Activated CD4-positive, alpha-beta T cell treated with anti-CD3 and anti-CD28 coated beads, Interleukin-10, Interleukin-2, amounts not matched to agents 100 ng/mL and 50 ng/mL, durations not matched to agents 16 hours and 8 hours (primary cell): ENCODE results near the gene CFAP65.

ENCODE experiments used
- DNase-seq: peaks from one replicate; pipeline ENCODE4 v3.0.0-alpha.2; 2020

Gene CFAP65

GRCh38 chr2:219010162-219010756 is 31.1 kb downstream of the CFAP65 start:
- DNase-seq: no peak

- no peak for DNase-seq
Observed at GRCh38 chr2:219009294-219009693, 32.0 kb downstream of the CFAP65 start.

GRCh38 chr2:219003979-219004378 is 37.3 kb downstream of the CFAP65 start:
- no peak for DNase-seq

- DNase-seq: no peak
Observed at GRCh38 chr2:219003267-219003634, 38.1 kb downstream of the CFAP65 start.

GRCh38 chr2:219002395-219003266 is 38.7 kb downstream of the CFAP65 start:
- peak; percentile 50 for DNase-seq

- no peak for DNase-seq
Observed at GRCh38 chr2:219001577-219002394, 39.5 kb downstream of the CFAP65 start.

- DNase-seq: no peak
Observed at GRCh38 chr2:219001100-219001576, 40.2 kb downstream of the CFAP65 start.

- DNase-seq: no peak
Observed at GRCh38 chr2:219000569-219000960, 40.8 kb downstream of the CFAP65 start.

- no peak for DNase-seq
Observed at GRCh38 chr2:218999881-219000568, 41.3 kb downstream of the CFAP65 start.

GRCh38 chr2:218999021-218999880 is 42.1 kb downstream of the CFAP65 start:
- no peak for DNase-seq

GRCh38 chr2:218998414-218999002 is 42.8 kb downstream of the CFAP65 start:
- DNase-seq: no peak

GRCh38 chr2:218997731-218998130 is 43.6 kb downstream of the CFAP65 start:
- no peak for DNase-seq

- DNase-seq: no peak
Observed at GRCh38 chr2:218996937-218997336, 44.4 kb downstream of the CFAP65 start.

GRCh38 chr2:218995972-218996711 is 45.2 kb downstream of the CFAP65 start:
- peak; percentile 80 for DNase-seq

- no peak for DNase-seq
Observed at GRCh38 chr2:218995561-218995960, 45.8 kb downstream of the CFAP65 start.

- no peak for DNase-seq
Observed at GRCh38 chr2:218993345-218994315, 47.7 kb downstream of the CFAP65 start, which contains the start of gene CRYBA2. Gene CRYBA2, minus strand, starts transcription at chr2:218993422. Its CDS starts 246 bp downstream, at chr2:218993176.

- DNase-seq: no peak
Observed at GRCh38 chr2:218992703-218993344, 48.5 kb downstream of the CFAP65 start.

GRCh38 chr2:218992196-218992595 is 49.1 kb downstream of the CFAP65 start:
- DNase-seq: no peak

GRCh38 chr2:218991674-218992168 is 49.6 kb downstream of the CFAP65 start:
- no peak for DNase-seq
